NT2/D1 (cell line): Measurements from ENCODE around the gene BTBD2.
A peak's percentile ranks its signal among the peaks of the same experiment; 100 is the strongest.

ENCODE experiments used
- DNase-seq: peaks from one replicate; pipeline ENCODE4 v3.0.0-alpha.2; 2011; ENCODE audit warnings: low read depth, low spot score
- H3K27me3 ChIP-seq: 2 replicates; pipeline ENCODE4 v1.6.0; 2011; ENCODE audit warnings: mild to moderate bottlenecking; ENCODE audit not compliant: insufficient read length, insufficient read depth
- H3K36me3 ChIP-seq: 2 replicates; pipeline ENCODE4 v1.6.1; 2011; ENCODE audit warnings: mild to moderate bottlenecking, low read length, mixed read lengths; ENCODE audit not compliant: insufficient read depth, insufficient read length
- H3K4me1 ChIP-seq: 2 replicates; pipeline ENCODE4 v1.5.1; 2011; ENCODE audit not compliant: insufficient read depth, insufficient read length
- H3K4me3 ChIP-seq: 2 replicates; pipeline ENCODE4 v1.5.1; 2011; ENCODE audit warnings: low read depth; ENCODE audit not compliant: insufficient read length
- H3K9ac ChIP-seq: 2 replicates; pipeline ENCODE4 v1.6.0; 2011; ENCODE audit warnings: low read depth; ENCODE audit not compliant: insufficient read length
- H3K9me3 ChIP-seq: 2 replicates; pipeline ENCODE4 v1.5.1; 2011; ENCODE audit warnings: mild to moderate bottlenecking, low read length; ENCODE audit not compliant: insufficient read depth
- SUZ12 ChIP-seq: IDR thresholded peaks from 2 replicates; pipeline ENCODE4 v1.6.1; 2011; ENCODE audit not compliant: insufficient read length, insufficient read depth; ENCODE audit errors: extremely low read depth
- YY1 ChIP-seq: IDR thresholded peaks from 2 replicates; pipeline ENCODE4 v1.6.1; 2011; ENCODE audit not compliant: insufficient read length, insufficient read depth
- ZNF274 ChIP-seq: IDR thresholded peaks from 2 replicates; pipeline ENCODE4 v1.6.1; 2011; ENCODE audit warnings: mild to moderate bottlenecking, low read depth, low read length

BTBD2 gene

DNA sequence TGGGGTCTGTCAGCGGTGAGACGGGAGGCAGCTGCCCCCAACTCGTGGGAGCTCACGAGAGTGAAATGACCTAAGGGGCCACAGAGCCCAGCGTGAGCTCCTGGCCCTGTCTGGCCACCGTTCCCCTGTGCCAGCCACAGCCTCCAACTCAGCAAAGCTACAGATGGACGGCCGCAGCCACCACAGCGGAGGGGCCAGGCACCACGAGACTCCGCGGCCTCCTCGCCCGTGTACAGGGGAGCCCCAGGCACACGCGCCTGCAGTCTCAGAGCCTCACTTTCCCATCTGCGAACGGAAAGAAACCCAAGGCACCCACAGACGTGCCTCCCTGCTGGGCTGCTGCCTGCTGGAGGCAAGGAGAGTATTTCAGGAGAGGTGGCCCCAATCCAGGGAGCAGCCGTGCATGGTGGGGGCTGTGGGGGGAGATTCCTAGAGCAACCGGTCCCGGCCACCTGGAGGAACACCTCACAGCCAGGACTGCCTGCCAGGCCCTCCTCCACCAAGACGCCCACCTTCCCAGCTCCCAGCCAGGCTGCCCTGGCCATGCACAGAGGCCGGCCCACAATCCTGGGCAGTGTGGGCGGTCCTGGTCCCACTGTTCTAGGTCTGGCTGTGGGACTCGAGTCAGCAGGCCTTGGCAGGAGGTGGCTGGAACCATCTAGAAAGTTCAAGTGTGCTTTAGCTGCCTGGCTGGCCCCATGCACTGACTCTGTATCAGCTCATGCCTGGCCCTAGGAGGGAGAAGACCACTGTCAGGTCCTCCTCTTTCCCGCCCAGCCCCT lies 33.6 kb upstream of the BTBD2 start:
- no peaks in the 10 kb centered on the region for H3K9me3 ChIP-seq

DNA sequence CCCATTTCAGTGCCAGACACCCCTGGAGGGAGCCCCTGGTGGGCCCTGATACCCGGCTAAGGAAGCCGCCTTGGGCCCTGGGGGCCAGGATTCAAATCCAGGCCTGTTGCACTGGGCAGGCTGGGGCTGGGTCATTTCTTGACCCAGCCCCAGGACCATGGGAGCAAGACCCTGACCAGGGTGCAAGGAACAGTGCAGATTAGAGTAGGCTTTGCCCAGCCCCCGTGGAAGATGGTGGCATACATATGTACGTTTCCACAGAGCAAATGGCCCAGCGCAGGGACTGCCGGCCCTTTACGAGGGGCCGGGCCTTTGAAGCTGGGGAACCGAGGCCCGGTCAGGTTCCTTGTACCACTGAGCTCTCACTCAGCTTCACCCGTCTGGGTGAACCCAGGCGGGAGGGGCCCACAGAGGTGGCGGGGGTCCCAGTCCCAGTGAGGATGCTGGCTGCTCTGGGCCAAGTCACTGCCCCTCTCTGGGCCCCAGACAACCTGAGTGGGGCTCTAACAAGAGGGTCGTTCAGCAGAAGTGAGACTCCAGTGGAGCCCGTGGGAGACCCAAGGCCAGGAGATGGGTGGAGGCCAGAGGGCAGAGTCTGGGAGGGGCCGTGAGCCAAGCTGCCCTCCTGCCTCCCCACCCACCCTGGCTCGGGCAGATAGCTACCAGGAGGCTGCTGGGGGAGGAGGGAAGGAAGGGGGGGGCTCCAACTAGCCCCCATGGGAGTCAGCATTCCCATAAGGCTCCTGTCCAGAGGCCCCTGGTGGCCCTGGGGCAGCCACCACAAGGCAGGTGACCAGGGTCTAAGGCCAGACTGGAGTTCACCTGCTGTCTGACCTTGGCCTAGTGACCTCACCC lies 32.8 kb upstream of the BTBD2 start:
- H3K9me3 ChIP-seq, result no peaks in the 10 kb centered on the region
- H3K9ac ChIP-seq, result peak overlapping the region; percentile 46
- peaks cover 52% of the 10 kb centered on the region for H3K36me3 ChIP-seq
- TF ChIP-seq YY1 (no peak), SUZ12 (no peak), ZNF274 (no peak)
- DNase-seq, result no peak
- H3K4me3 ChIP-seq, result no peak overlapping the region
- peaks cover 42% of the 10 kb centered on the region for H3K4me1 ChIP-seq
- no peaks in the 10 kb centered on the region for H3K27me3 ChIP-seq

More for the DNA sequence above, 33.6 kb upstream of the BTBD2 start:
- Histone ChIP-seq H3K27me3 (no peaks in the 10 kb centered on the region), H3K36me3 (peaks cover 49% of the 10 kb centered on the region), H3K9ac (peak overlapping the region; percentile 46), H3K4me3 (peak overlapping the region; percentile 97), H3K4me1 (peaks cover 41% of the 10 kb centered on the region)
- TF ChIP-seq ZNF274 (no peak), YY1 (no peak), SUZ12 (no peak)
- no peak for DNase-seq

DNA sequence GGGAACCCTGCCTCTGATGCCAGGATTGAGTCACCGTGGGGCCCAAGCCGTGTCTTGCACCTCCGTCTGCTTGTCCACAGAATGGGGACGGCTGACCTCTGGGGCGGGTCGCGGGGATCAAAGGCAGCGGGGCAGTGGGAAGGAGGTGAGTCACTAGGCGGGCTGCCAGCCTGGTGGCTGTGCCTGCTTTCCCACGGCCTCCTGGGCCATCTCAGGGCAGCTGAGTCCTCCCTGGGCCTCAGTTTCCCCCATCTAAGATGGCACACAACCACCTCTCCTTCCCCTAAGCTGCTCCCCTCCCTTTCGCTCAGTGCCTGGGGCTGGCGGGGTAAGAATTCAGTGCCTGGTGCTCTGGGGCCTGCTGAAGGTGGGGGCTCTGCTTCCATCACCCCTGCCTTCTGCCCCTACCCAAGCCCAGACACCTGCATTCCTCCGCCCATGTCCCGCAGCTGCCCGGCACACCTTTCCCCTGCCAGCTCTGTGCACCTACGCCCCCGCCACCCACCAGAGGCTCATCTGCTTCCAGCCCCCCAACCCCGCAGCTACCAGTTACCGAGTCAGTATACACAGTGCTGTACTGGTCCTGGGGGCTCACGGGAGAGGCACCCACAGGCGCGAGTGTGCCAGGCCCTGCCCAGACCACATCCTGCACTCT lies 32.1 kb upstream of the BTBD2 start:
- no peaks in the 10 kb centered on the region for H3K9me3 ChIP-seq
- H3K27me3 ChIP-seq, result no peaks in the 10 kb centered on the region
- DNase-seq, result no peak
- H3K9ac ChIP-seq, result no peak overlapping the region
- TF ChIP-seq ZNF274 (no peak), SUZ12 (no peak), YY1 (no peak)
- peaks cover 60% of the 10 kb centered on the region for H3K36me3 ChIP-seq
- no peak overlapping the region for H3K4me3 ChIP-seq
- peaks cover 47% of the 10 kb centered on the region for H3K4me1 ChIP-seq

DNA sequence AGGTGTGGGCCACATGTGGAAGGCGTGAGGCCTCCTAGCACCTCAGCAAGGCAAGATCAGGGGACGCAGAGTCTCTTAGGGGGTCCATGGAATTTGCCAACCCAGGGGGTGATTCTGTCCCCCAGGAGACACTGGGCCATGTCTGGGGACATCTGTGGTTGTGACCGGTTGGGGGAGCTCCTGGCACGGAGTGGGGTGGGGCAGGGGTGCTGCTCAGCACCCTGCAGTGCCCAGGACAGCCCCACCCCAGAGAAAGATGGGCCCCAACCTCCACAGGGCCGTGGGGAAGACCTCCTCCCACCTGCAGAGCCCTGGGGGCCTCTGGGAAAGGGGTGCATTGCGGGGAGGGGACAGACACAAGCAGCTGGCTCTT lies 31.5 kb upstream of the BTBD2 start:
- Histone ChIP-seq H3K36me3 (peaks cover 63% of the 10 kb centered on the region), H3K27me3 (no peaks in the 10 kb centered on the region), H3K4me1 (peaks cover 42% of the 10 kb centered on the region), H3K4me3 (no peak overlapping the region), H3K9ac (no peak overlapping the region), H3K9me3 (no peaks in the 10 kb centered on the region)
- TF ChIP-seq YY1 (no peak), ZNF274 (no peak), SUZ12 (no peak)
- DNase-seq, result no peak

DNA sequence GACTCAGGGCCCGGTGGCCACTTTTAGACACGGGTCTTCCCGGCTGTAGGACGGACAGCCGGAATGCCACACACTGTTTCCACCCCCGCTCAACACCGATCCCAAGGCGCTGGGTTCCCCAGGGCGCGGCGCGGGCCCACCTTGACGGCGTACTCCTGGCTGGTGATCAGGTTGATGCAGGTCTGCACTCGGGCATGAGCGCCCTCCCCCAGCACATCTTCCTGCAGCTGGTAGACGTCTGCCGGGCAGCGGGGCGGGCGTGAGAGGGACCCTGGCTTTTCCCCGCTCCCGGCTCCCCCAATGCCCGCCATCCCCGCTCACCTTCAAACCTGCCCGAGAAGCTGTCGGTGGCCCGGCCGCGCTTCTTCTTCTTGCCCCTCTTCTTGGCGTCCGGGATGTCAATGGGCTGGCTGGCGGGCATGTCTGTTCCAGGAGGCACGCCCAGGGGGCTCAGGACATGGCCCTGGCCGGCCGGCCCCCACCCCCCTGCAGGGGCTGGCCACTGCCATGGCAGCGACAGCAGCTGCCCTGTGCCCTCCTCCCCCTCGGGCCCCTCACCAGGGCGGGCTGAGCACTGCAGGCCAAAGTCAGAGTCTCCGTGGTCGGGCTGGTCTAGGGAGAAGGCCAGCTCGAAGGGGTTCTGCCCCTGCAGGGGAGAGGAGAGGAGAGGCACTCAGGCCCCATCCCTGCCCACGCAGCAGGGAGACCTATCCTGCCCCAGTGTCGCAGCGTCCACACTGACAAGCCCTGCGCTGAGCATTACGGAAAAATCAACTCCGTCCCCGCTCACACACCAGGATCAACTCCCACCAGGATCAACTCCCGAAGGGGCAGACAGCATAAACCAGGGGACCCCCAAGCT lies 30.8 kb upstream of the BTBD2 start:
- no peaks in the 10 kb centered on the region for H3K27me3 ChIP-seq
- no peak for DNase-seq
- peaks cover 69% of the 10 kb centered on the region for H3K36me3 ChIP-seq
- H3K9ac ChIP-seq, result no peak overlapping the region
- no peak overlapping the region for H3K4me3 ChIP-seq
- peaks cover 41% of the 10 kb centered on the region for H3K4me1 ChIP-seq
- H3K9me3 ChIP-seq, result no peaks in the 10 kb centered on the region
- no peak for TF ChIP-seq ZNF274

DNA sequence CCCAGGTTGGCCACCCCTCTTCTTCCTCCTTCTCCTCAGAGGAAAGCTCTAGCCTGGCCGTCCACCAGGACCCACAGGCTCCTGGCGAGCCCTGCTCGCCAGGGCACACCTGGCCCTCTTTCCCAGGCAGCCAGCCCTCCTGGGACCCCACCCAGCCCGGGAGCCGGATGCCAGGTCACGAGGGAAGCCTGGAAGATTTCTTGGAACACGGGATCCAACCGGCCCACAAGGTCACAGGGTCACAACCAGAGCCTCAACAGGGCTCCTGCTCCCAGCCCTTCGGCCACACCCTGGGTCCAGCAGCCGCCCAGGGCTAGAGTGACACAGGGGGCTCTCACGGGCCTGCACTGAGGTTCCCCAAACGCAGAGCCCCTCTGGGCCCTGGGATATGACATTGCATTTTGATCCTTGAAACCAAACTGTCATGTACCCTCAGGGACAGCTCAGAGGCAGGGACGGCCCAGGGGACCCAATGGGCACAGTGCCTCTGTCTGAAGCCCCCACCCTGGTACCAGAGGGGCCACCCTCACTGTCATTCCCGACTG lies 30.1 kb upstream of the BTBD2 start:
- Histone ChIP-seq H3K36me3 (peaks cover 76% of the 10 kb centered on the region), H3K9ac (peak overlapping the region; percentile 12)

More for the DNA sequence above, 30.1 kb upstream of the BTBD2 start:
- no peak for DNase-seq
- Histone ChIP-seq H3K4me1 (peaks cover 48% of the 10 kb centered on the region), H3K9me3 (no peaks in the 10 kb centered on the region), H3K27me3 (no peaks in the 10 kb centered on the region), H3K4me3 (no peak overlapping the region)
- TF ChIP-seq SUZ12 (no peak), ZNF274 (no peak), YY1 (no peak)
